Activated naive CD4-positive, alpha-beta T cell treated with anti-CD3 and anti-CD28 coated beads, Interleukin-2, amount 10 ng/mL, durations not matched to agents 7 days and 5 days (primary cell): ENCODE data around the gene DNAJB1.

ENCODE experiments used
- CTCF ChIA-PET: fragments of 350-600 bp; sonication (Branson Sonifier 250); formaldehyde crosslinking; loops from one replicate; lab custom pipeline; 2021; ENCODE audit warnings: antibody characterized with exemption; lab: Charles Lee
- DNase-seq: peaks from one replicate; pipeline ENCODE4 v3.0.0-alpha.2; 2020
- H3K27ac Mint-ChIP-seq: one replicate; pipeline ENCODE4 v1.8.0; 2021; ENCODE audit warnings: mild to moderate bottlenecking, moderate library complexity, mixed read lengths
- H3K27me3 Mint-ChIP-seq: one replicate; pipeline ENCODE4 v1.8.0; 2021; ENCODE audit warnings: mild to moderate bottlenecking, mixed read lengths
- H3K36me3 Mint-ChIP-seq: one replicate; pipeline ENCODE4 v1.8.0; 2021; ENCODE audit warnings: mixed read lengths
- H3K4me1 Mint-ChIP-seq: one replicate; pipeline ENCODE4 v1.8.0; 2021; ENCODE audit warnings: mixed read lengths
- H3K4me3 Mint-ChIP-seq: one replicate; pipeline ENCODE4 v1.8.0; 2021; ENCODE audit warnings: mild to moderate bottlenecking, moderate library complexity, mixed read lengths
- H3K9me3 Mint-ChIP-seq: one replicate; pipeline ENCODE4 v1.8.0; 2021; ENCODE audit warnings: mixed read lengths

The DNAJB1 gene

GRCh38 chr19:14474827-14475226, 43.4 kb downstream of the DNAJB1 start:
- peaks cover 13% of the 10 kb centered on the region for H3K36me3 Mint-ChIP-seq
- peaks cover 39% of the 10 kb centered on the region for H3K4me1 Mint-ChIP-seq
- H3K4me3 Mint-ChIP-seq, result no peak overlapping the region
- CTCF ChIA-PET, result interaction anchor here (0.7 to 1.9 kb wide), 6 partner anchors 10 to 41 kb away, joined by 3 to 9 read pairs (median 4); no protein-coding TSS in a partner anchor
- H3K27ac Mint-ChIP-seq, result peak overlapping the region; percentile 29
- DNase-seq, result no peak
- no peaks in the 10 kb centered on the region for H3K9me3 Mint-ChIP-seq
- peaks cover 49% of the 10 kb centered on the region for H3K27me3 Mint-ChIP-seq

GRCh38 chr19:14473978-14474578, 44.1 kb downstream of the DNAJB1 start:
- no peak overlapping the region for H3K27ac Mint-ChIP-seq
- H3K4me3 Mint-ChIP-seq, result no peak overlapping the region
- H3K4me1 Mint-ChIP-seq, result peaks cover 39% of the 10 kb centered on the region
- no peaks in the 10 kb centered on the region for H3K9me3 Mint-ChIP-seq
- peaks cover 13% of the 10 kb centered on the region for H3K36me3 Mint-ChIP-seq
- CTCF ChIA-PET, result interaction anchor here (1.9 kb wide), 1 partner anchor 33 kb away, joined by 6 read pairs; no protein-coding TSS in a partner anchor
- H3K27me3 Mint-ChIP-seq, result peaks cover 49% of the 10 kb centered on the region
- no peak for DNase-seq

- Mint-ChIP-seq H3K27me3 (peaks cover 49% of the 10 kb centered on the region), H3K4me3 (no peak overlapping the region), H3K4me1 (peaks cover 39% of the 10 kb centered on the region), H3K27ac (no peak overlapping the region), H3K36me3 (peaks cover 14% of the 10 kb centered on the region), H3K9me3 (no peaks in the 10 kb centered on the region)
- CTCF ChIA-PET, result interaction anchor here (0.5 to 1.9 kb wide), 16 partner anchors 8 to 337 kb away, joined by 3 to 11 read pairs (median 4); partner anchors contain the start of genes ASF1B and PKN1
- DNase-seq, result no peak
Measured at GRCh38 chr19:14473073-14473977, 44.9 kb downstream of the DNAJB1 start.

- H3K4me3 Mint-ChIP-seq, result no peak overlapping the region
- H3K36me3 Mint-ChIP-seq, result peaks cover 16% of the 10 kb centered on the region
- DNase-seq, result peak; percentile 87
- no peaks in the 10 kb centered on the region for H3K9me3 Mint-ChIP-seq
- CTCF ChIA-PET, result interaction anchor here (0.5 to 1.9 kb wide), 21 partner anchors 9 to 336 kb away, joined by 3 to 11 read pairs (median 3); partner anchors contain the start of genes ASF1B and PKN1
- H3K27ac Mint-ChIP-seq, result no peak overlapping the region
- peaks cover 39% of the 10 kb centered on the region for H3K4me1 Mint-ChIP-seq
- peaks cover 49% of the 10 kb centered on the region for H3K27me3 Mint-ChIP-seq
Measured at GRCh38 chr19:14472202-14472938, 45.8 kb downstream of the DNAJB1 start.

GRCh38 chr19:14471436-14472187, 46.6 kb downstream of the DNAJB1 start:
- CTCF ChIA-PET, result interaction anchor here (0.6 to 1.9 kb wide), 11 partner anchors 9 to 114 kb away, joined by 3 to 11 read pairs (median 4); partner anchors contain the start of gene PKN1
- Mint-ChIP-seq H3K4me3 (no peak overlapping the region), H3K9me3 (no peaks in the 10 kb centered on the region), H3K27me3 (peaks cover 47% of the 10 kb centered on the region), H3K36me3 (peaks cover 18% of the 10 kb centered on the region), H3K27ac (no peak overlapping the region), H3K4me1 (peaks cover 36% of the 10 kb centered on the region)
- DNase-seq, result no peak

GRCh38 chr19:14470031-14470876, 47.9 kb downstream of the DNAJB1 start:
- peaks cover 21% of the 10 kb centered on the region for H3K36me3 Mint-ChIP-seq
- peaks cover 33% of the 10 kb centered on the region for H3K27me3 Mint-ChIP-seq
- CTCF ChIA-PET, result no interaction called here
- no peak overlapping the region for H3K27ac Mint-ChIP-seq
- no peaks in the 10 kb centered on the region for H3K9me3 Mint-ChIP-seq
- no peak for DNase-seq
- H3K4me3 Mint-ChIP-seq, result no peak overlapping the region
- peaks cover 23% of the 10 kb centered on the region for H3K4me1 Mint-ChIP-seq

- CTCF ChIA-PET, result interaction anchor here (1.0 to 1.5 kb wide), 2 partner anchors 39 to 269 kb away, joined by 3 read pairs; no protein-coding TSS in a partner anchor
- no peak for DNase-seq
- Mint-ChIP-seq H3K4me3 (no peak overlapping the region), H3K9me3 (no peaks in the 10 kb centered on the region), H3K4me1 (peaks cover 8% of the 10 kb centered on the region), H3K27me3 (peaks cover 13% of the 10 kb centered on the region), H3K27ac (no peak overlapping the region), H3K36me3 (peaks cover 38% of the 10 kb centered on the region)
Measured at GRCh38 chr19:14467816-14468215, 50.4 kb downstream of the DNAJB1 start.

GRCh38 chr19:14467391-14467790, 50.8 kb downstream of the DNAJB1 start:
- DNase-seq, result no peak
- Mint-ChIP-seq H3K9me3 (no peaks in the 10 kb centered on the region), H3K27me3 (peaks cover 9% of the 10 kb centered on the region), H3K4me1 (peaks cover 4% of the 10 kb centered on the region), H3K4me3 (no peak overlapping the region), H3K36me3 (peaks cover 38% of the 10 kb centered on the region), H3K27ac (no peak overlapping the region)
- CTCF ChIA-PET, result interaction anchor here (1.0 to 1.7 kb wide), 3 partner anchors 14 to 268 kb away, joined by 3 to 5 read pairs (median 3); no protein-coding TSS in a partner anchor
